Lung (tissue), 12 donors: Measurements from ENCODE around the gene ANKRD62. TPM values are rescaled to one million over a fixed set of nuclear protein-coding genes. Genes with fewer than 3 reads are reported as not detected.

Source experiments
- ATAC-seq: fragments of 200-7000 bp; cut with Tn5 transposase; one replicate; pipeline ENCODE4 v1.9.1; 2020; ENCODE audit warnings: moderate number of reproducible peaks; ENCODE audit not compliant: insufficient read depth, low FRiP score
- DNase-seq, 3 donors: peaks; one replicate each; pipeline ENCODE4 v3.0.0-alpha.2; 2013 to 2017
- H3K27ac ChIP-seq, 2 donors: one replicate each; pipeline ENCODE4 v1.5.1; 2013; ENCODE audit warnings: mild to moderate bottlenecking in 2 of 2, moderate library complexity in 2 of 2, control low read depth in 1 of 2, inconsistent platforms in 1 of 2, low read depth in 1 of 2, low read length in 1 of 2
- H3K27me3 ChIP-seq, 3 donors: one replicate each; pipeline ENCODE4 v1.5.1; 2013; ENCODE audit warnings: low read length in 2 of 3; ENCODE audit not compliant: control insufficient read depth in 3 of 3, insufficient read depth in 3 of 3
- H3K36me3 ChIP-seq, 4 donors: one replicate each; pipeline ENCODE4 v1.5.1; 2013; ENCODE audit warnings: low read length in 4 of 4, mild to moderate bottlenecking in 1 of 4, moderate library complexity in 1 of 4; ENCODE audit not compliant: control insufficient read depth in 4 of 4, insufficient read depth in 4 of 4
- H3K4me1 ChIP-seq, 5 donors: one replicate each; pipeline ENCODE4 v1.5.1; 2013; ENCODE audit warnings: low read length in 5 of 5, mild to moderate bottlenecking in 2 of 5, moderate library complexity in 1 of 5; ENCODE audit not compliant: control insufficient read depth in 5 of 5, insufficient read depth in 5 of 5
- H3K4me3 ChIP-seq: one replicate; pipeline ENCODE4 v1.5.1; 2013; ENCODE audit warnings: mild to moderate bottlenecking, control low read depth, moderate library complexity
- H3K9ac ChIP-seq, 2 donors: one replicate each; pipeline ENCODE4 v1.5.1; 2013; ENCODE audit warnings: low read length in 2 of 2, control low read depth in 1 of 2; ENCODE audit not compliant: insufficient read depth in 1 of 2
- H3K9me3 ChIP-seq, 4 donors: one replicate each; pipeline ENCODE4 v1.5.1; 2013; ENCODE audit warnings: low read length in 3 of 4, mild to moderate bottlenecking in 1 of 4, moderate library complexity in 1 of 4; ENCODE audit not compliant: control insufficient read depth in 4 of 4, insufficient read depth in 3 of 4
- CTCF ChIP-seq: IDR thresholded peaks from 2 replicates; pipeline ENCODE4 v1.5.1; 2012; ENCODE audit warnings: mild to moderate bottlenecking; ENCODE audit errors: control extremely low read depth, extremely low read depth
- WGBS, 2 donors: extraction: QIAGEN DNeasy Blood & Tissue Kit; methylation state at CpG; one replicate each; pipeline ENCODE4 v1.1.7; 2013; 5-methylcytosine and 5-hydroxymethylcytosine counted together
- polyA plus RNA-seq, 2 donors: library from polyadenylated mRNA; stranded (reverse); fragments of 200-250 nt; gene quantifications; one replicate each; pipeline ENCODE4 v1.2.1, GENCODE V29; 2013
- total RNA-seq, 2 donors: library from RNA; depleted of rRNA in 1 of 2; stranded (reverse); fragments of >200 nt in 1 of 2; gene quantifications; one replicate each; pipeline ENCODE4 v1.2.1, GENCODE V29; 2014 to 2021
- donor health status: control.
- donor health status: control.
- donor health status: Bipolar disorder and iron deficiency.
- donor health status: healthy.
- donor health status: DM: yes; HTN: yes; CAD: no.

ANKRD62 gene
- total and polyA plus RNA-seq, 4 donors, result 0.06 to 0.12 (median 0.09) TPM; not detected in 1

DNA sequence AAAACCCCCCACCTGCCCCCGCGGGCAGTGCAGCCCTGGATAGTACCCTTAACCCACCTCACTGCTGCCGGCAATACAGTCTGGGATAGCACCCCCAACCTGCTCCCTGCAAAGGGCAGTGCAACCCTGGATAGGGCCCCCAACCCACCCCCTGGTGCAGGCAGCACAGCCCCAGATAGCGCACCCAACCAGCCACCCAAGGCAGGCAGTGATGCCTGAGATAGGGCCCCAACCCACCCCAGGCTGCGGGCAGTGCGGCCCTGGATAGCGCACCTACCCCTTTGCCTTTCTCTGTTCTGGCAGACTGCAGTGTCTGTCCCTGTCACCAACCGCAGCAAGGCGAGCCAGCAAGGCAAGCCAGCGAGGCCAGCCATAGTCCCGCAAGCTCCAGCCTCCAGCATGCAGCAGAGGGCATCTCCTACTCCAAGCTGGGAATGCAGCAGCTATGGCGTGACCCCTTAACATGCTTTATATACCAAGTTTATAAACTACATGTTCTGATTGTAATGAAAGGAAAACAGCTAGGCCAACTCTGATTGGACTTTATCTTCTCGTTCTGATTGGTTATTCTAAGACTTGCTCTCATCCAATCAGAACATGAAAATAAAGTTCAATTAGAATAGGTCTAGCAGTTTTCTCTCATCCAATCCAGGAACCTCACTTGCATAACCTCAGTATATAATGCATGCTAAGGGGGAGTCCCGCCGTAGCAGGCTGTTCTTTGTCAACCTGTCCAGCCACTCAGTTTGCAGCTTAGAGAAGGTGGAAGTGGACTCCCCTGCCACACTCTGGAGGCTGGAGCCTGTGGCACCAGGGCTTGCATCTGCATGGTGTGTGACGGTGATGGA is 34.1 kb upstream of the ANKRD62 start:
- TF ChIP-seq CTCF, result no peak
- 83 to 91% methylated on average over 15 to 16 of the region's 16 CpGs for WGBS, 2 donors
- Histone ChIP-seq H3K27me3 (no peaks in the 10 kb centered on the region), H3K4me1 (no peaks in the 10 kb centered on the region), H3K36me3 (no peaks in the 10 kb centered on the region), H3K9ac (no peak overlapping the region), H3K4me3 (no peak overlapping the region), H3K9me3 (no peaks in the 10 kb centered on the region), H3K27ac (no peak overlapping the region)
- ATAC-seq, result no peak
- peak in 1 of 3 donors; percentile 11 for DNase-seq

GRCh38 chr18:12060182-12060870 is 33.3 kb upstream of the ANKRD62 start:
- WGBS, 2 donors, result 77 to 87% methylated on average over 20 of the region's 20 CpGs
- ATAC-seq, result no peak
- no peak for DNase-seq
- Histone ChIP-seq H3K27ac (no peak overlapping the region), H3K4me1 (no peaks in the 10 kb centered on the region), H3K36me3 (no peaks in the 10 kb centered on the region), H3K9me3 (no peaks in the 10 kb centered on the region), H3K27me3 (no peaks in the 10 kb centered on the region), H3K4me3 (no peak overlapping the region), H3K9ac (no peak overlapping the region)
- no peak for TF ChIP-seq CTCF

DNA sequence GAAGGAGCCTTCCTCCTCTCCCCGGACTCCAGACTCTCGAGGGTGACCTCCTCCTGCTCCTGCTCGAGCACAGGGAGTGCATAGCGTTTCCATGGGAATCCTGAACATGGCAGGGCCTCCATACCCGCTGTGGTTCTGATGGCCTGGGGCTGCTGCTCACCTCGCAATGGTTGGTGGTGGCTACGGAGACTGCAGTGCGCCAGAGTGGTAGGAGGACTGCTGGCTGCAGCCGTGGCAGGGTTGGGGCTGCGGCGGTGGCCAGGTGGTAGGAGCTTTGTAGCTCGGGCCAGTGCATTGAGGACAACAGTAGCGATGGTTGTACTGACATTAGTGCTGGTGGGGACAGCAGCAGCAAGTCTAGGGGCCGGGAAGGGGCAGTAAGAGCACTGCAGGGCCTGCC is 32.0 kb upstream of the ANKRD62 start:
- H3K27ac ChIP-seq, result no peak overlapping the region
- no peak for TF ChIP-seq CTCF
- no peaks in the 10 kb centered on the region for H3K9me3 ChIP-seq
- DNase-seq, result no peak
- no peak overlapping the region for H3K9ac ChIP-seq
- H3K27me3 ChIP-seq, result no peaks in the 10 kb centered on the region
- H3K4me1 ChIP-seq, result no peaks in the 10 kb centered on the region
- no peak overlapping the region for H3K4me3 ChIP-seq
- no peaks in the 10 kb centered on the region for H3K36me3 ChIP-seq
- ATAC-seq, result no peak
- WGBS, 2 donors, result 84 to 87% methylated on average over 14 of the region's 14 CpGs
